HG03135 (cell line): ENCODE measurements around the gene CECR2.

Experiments used
- ATAC-seq: cut with Tn5 transposase; IDR thresholded peaks from one replicate; pipeline ENCODE4 v1.9.1; 2021; ENCODE audit warnings: mild to moderate bottlenecking, moderate library complexity; ENCODE audit not compliant: unreplicated experiment

CECR2 gene

GRCh38 chr22:17598318-17598717 is 229.1 kb downstream of the CECR2 start:
- ATAC-seq, result no peak

GRCh38 chr22:17601031-17601430 is 231.8 kb downstream of the CECR2 start:
- ATAC-seq, result no peak

- ATAC-seq, result no peak
These were observed 234.4 kb downstream of the CECR2 start for GRCh38 chr22:17603668-17604067.

GRCh38 chr22:17606496-17606895 is 237.2 kb downstream of the CECR2 start:
- ATAC-seq, result no peak
